CMK (cell line): Measurements from ENCODE around the gene CALN1.
A peak's percentile ranks its signal among the peaks of the same experiment; 100 is the strongest.

Experiments
- DNase-seq: peaks from one replicate; pipeline ENCODE4 v3.0.0-alpha.2; 2010; ENCODE audit warnings: low read depth

Gene CALN1

GRCh38 chr7:72325561-72325960, 86.6 kb downstream of the CALN1 start:
- DNase-seq, result no peak

- no peak for DNase-seq
Measured at GRCh38 chr7:72321637-72322036, 90.5 kb downstream of the CALN1 start.

- no peak for DNase-seq
Measured at GRCh38 chr7:72321081-72321480, 91.1 kb downstream of the CALN1 start.

DNA sequence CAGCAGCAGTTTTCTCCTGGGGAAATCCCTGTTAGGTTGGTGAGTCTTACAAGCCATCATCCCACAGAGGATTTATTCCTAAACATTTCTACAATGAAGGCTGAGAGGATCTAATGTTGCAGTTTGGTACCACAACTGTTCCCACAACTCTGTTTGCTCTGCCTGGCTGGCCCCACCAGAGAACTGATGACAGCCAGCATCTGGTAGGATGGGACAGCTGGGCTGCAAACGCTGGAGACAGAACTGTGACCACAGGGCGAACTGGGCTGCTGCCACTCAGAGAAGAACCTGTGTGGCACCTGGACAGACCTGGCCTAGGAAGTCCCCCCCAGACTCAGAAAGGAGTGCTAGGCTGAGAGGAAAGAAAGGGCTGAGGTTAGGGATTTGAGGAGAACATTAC, 94.8 kb downstream of the CALN1 start:
- DNase-seq, result no peak

DNA sequence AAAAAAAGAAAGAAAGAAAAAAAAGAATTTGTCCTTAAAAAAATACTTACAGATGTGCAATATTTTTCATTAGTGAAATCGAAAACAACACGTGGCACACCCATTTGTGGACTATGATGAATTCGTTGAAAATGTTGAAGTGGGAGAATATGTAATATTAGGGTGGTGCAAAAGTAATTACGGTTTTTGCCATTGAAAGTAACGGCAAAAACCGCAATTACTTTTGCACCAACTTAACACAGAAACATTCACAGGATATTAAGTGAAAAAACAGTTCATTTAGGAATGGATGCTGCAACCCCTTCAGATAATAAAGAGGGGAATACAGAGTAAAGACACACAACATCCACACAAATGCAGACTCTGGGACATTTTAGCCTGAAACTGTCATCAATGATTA, 96.0 kb downstream of the CALN1 start:
- no peak for DNase-seq

- no peak for DNase-seq
Measured at GRCh38 chr7:72313906-72314305, 98.2 kb downstream of the CALN1 start.

GRCh38 chr7:72310301-72310700, 101.8 kb downstream of the CALN1 start:
- no peak for DNase-seq

DNA sequence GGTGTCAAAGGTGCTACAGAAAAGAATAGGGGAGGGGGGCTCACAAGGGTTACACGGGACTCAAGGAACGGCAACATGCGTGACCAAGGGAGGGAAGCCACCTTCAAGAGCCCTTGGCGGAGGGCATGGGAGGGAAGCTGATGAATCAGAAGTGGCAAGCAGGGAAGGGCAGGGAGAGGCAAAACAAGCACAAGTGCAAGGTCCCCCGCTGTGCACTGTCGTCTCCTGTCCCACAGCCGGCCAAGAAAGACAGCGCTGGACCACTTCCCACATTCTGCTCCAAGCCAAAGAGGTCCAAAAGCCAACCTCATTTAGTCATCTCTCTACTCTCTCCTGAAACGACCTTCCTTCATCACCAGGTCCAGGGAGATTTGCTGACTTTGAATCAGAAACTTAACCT, 102.7 kb downstream of the CALN1 start:
- no peak for DNase-seq

DNA sequence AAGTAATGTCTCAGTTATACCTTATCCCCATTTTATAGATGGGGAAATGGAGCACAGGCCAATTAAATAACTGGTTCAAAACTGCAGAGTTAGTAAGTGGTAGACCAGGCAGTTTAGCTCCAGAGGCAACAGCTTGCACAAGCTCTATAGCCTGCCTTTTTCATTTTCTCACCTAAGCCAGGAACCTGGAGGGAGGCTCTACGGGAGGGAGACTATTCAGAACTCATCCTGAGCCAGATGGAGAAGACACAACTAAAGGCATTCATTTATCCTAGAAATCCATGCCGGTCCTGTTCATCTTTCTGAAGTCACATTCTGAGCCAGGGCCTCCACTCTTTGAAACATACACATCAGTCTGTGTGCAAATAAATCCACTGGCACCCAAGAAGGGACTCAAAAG, 103.2 kb downstream of the CALN1 start:
- no peak for DNase-seq

- no peak for DNase-seq
Measured at GRCh38 chr7:72307566-72307965, 104.6 kb downstream of the CALN1 start.

GRCh38 chr7:72298912-72299311, 113.2 kb downstream of the CALN1 start:
- DNase-seq, result no peak

GRCh38 chr7:72298091-72298490, 114.0 kb downstream of the CALN1 start:
- DNase-seq, result no peak

DNA sequence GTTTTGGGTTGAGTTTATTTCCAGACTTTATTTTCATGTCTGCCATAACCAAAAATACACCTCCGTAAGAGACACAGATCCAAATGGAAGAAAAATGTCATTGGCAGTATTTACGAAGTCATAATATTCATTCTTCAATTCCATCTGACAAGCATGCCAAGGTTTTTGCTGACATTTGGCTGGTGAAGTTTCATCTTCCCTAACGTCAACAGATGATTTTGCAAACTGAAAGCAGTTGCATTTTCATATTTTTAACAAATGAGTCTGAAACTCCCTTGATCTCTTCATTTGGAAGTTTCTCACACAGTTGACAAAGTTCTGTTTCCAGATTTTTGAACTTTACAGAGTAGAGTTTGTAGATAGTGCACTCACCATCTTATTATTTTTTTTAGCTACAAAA, 114.5 kb downstream of the CALN1 start:
- no peak for DNase-seq

DNA sequence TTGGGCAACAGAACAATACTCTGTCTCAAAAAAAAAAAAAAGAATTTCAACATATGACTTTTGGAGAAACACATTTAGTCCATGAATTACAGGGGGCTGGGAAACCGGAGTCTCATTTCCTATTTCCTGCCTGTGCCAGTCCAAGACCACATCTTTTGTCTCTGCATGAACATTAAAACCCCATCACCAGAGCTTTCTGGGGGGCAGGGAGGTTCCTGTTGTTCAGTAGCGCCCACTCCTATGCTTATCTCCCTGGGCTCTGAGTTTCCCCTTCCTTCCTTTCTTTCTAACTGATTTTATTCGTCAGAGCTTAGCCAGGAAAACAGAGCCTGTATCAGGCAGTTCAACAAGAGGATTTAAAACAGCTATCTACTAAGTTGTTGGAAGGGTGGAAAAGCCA, 119.3 kb downstream of the CALN1 start:
- peak; percentile 35 for DNase-seq

DNA sequence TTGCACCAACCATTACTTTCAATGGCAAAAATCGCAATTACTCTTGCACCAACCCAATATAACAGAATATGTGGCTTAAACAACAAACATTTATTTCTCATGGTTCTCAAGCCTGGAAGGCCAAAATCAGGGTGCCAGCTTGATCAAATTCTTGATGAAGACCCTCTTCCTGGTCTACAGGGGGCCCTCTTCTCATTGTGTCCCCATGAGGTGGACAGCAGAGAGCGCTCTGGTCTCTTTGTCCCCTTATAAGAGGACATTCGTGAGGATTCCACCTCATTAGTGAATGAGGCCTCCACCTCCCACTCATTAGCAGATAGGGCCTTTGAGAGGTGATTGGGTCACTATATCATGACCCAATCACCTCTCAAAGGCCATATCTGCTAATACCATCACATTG, 120.0 kb downstream of the CALN1 start:
- peak; percentile 1 for DNase-seq

DNA sequence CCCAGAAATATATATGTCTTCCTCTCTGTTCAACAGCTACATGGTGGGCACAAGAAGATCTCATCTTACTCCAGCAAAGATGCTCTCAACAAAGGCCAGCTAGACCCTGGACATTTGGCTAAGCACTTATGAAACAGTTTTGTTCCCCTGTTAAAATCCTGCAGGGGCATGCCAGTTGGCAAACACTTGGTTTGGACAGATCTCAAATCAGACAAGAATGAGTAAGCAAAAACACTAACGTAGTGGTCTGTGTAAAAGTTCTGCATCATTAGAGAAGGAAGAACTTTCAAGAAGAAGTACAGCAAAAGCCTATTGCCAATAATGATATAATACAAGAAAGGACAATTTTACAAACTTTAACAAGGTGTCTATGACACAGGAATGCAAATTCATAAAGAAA, 125.6 kb downstream of the CALN1 start:
- no peak for DNase-seq

DNA sequence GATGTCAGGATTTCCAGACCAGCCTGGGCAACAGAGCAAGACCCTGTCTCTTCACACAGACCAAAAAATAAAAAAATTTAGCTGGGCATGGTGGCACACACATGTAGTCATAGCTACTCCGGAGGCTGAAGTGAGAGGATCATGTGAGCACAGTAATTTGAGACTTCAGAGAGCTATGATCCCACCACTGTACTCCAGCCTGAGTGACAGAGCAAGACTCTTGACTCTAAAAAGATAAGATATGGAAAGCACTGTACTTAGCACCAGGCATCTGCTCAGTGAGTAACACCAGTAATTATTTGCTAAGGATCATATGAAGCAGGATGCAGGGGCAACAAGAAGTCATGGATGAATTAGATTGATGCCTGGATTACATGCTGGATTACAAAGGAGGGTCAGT, 128.8 kb downstream of the CALN1 start:
- no peak for DNase-seq

GRCh38 chr7:72281308-72281707, 130.8 kb downstream of the CALN1 start:
- DNase-seq, result no peak

GRCh38 chr7:72279203-72279602, 132.9 kb downstream of the CALN1 start:
- DNase-seq, result no peak

DNA sequence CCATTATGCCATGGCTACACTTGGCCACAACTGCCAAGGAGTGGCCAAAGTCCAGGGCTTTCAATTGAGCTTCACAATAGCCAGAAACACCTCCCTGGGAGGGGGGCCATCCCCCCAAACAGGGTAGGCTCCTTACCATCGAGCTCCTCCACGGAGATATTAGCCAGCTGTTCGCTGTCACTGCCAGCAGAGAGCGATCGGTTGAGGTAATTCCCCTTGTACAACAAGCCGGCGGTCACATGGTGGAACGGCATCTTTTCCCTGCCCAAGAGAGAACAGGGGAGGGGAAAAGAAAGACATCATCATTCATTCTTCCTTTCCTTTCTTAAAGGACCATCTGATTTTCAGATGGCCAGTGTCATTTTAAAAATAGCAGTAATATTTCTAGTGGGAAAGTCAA, 133.6 kb downstream of the CALN1 start:
- DNase-seq, result no peak

- no peak for DNase-seq
Measured at GRCh38 chr7:72275382-72276070, 136.6 kb downstream of the CALN1 start.

GRCh38 chr7:72272479-72272878, 139.7 kb downstream of the CALN1 start:
- DNase-seq, result no peak

DNA sequence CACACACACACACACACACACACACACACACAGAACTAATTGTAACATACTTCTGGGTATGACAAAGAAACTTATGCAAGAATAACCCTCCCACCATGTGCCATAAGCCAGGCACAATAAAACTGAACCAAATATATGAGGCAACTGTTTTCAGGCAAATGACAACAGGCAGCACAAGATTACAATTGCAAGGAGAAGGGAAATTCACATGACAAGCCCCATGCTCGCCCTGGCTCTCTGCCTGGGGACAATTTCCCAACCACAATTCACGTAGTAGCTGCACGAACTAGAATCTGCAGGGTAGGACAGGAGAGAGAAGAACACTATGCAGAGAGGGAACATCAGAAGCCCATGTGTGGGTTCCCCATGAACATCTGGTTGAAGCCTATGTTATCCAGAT, 143.3 kb downstream of the CALN1 start:
- DNase-seq, result no peak

DNA sequence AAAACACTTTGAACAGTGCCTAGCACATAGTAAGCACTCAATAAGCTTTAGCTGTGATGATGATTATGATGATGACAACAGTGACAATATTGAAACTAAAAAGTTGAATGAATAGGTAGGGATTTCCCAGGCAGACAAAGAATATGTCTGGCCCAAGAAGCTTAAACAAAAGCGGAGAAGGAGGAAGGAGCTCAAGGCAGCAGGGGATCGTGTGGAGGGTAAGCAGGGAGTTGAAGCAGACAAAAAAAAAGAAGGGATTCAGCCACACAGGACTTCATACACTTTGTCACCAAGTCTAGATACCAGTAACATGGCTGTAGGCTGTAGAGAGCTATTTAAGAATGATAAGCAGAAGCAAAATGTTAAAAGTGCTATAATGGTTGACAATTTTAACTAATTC, 144.0 kb downstream of the CALN1 start:
- no peak for DNase-seq
